Activated T-cell treated with anti-CD3 and anti-CD28 coated beads, Interleukin-2, amount 50 U/mL, for 1 hour (primary cell): ENCODE data around the gene COQ5.
"Not testable (repeated sequence)": the region's sequence is repeated elsewhere in the genome, so short reads cannot be mapped to it uniquely, and the experiment has no call there.

ENCODE experiments used
- DNase-seq: peaks from one replicate; pipeline ENCODE4 v3.0.0-alpha.2; 2020

Gene COQ5

DNA sequence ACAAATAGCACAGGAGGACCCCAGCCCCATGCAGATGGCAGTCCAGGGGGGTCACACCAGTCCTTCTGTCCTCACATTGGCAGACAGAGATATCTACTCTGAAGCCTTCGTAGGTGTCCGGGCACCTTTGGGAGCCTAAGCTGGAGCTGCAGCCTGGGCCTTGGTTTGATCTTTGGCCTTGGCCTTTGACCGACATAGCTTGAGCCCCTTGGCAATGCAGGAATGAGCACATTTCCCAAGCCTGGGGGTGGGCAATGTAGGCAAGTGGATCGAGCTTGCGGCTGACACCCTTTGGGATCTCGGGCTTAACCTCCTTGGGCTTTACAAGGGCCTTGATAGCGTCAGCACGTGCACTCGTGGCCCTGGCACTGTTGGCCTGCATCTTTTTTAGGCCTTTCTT, 6.4 kb downstream of the COQ5 start:
- DNase-seq = no peak

DNA sequence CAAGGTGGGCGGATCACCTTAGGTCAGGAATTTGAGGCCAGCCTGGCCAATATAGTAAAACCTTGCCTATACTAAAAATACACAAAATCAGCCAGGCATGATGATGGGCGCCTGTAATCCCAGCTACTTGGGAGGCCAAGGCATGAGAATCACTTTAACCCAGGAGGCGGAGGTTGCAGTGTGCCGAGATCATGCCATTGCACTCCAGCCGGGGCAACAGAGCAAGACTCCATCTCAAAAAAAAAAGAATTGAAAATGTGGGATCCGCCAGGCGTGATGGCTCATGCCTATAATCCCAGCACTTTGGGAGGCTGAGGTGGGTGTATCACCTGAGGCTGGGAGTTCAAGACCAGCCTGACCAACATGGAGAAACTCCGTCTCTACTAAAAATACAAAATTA, 9.6 kb downstream of the COQ5 start:
- not testable (repeated sequence) for DNase-seq

DNA sequence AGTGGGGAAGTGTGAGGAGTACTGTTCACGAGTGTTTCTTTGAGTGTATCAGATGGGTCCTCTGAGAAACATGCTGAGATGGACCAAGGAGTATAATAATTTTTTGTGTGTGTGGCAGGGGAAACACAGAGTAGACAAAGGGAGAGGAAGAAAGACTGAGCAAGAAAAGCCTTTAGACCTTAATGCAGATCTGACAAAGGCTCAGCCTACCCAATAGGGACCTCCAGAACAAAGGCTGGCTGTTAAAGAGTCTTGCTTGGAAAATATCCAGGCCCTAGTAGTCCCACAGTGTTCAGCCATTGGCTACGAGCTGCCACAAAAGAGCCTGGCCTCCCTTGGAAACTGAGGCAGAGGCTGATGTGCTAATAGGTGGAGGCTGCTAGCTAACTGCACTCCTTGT, 13.5 kb downstream of the COQ5 start:
- no peak for DNase-seq

DNA sequence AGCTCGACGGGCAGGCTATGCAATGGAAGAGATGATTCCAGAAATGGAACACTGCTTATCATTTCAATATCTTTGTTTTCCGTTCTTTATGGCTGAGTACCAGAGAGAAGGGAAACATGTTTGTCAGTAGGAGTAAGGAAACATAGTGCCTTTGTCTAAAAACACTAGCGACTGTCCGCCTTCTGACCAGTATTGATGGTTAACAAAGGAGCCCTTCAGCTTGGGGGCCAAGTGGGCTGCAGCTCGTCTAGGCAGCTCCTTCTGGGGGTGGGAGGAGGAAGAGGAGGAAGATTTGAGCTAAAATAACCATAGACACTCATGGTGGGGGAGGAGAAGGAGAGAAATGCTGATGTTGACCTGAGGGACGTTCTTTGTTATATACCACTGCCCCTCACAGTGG, 15.0 kb downstream of the COQ5 start:
- DNase-seq = no peak

DNA sequence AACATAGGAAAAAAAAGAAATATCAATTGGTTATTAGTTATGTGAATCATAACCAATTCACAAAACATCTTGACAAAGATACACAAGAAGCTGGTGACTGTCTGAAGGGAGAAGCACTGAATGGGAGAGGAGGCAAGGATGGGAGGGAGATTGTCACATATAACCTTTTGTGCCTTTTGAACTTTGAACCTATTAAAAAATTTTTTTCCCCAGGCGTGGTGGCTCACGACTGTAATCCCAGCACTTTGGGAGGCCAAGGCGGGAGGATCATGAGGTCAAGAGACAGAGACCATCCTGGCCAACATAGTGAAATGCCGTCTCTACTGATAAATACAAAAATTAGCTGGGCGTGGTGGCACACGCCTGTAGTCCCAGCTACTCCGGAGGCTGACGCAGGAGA, 20.4 kb downstream of the COQ5 start:
- no peak for DNase-seq

DNA sequence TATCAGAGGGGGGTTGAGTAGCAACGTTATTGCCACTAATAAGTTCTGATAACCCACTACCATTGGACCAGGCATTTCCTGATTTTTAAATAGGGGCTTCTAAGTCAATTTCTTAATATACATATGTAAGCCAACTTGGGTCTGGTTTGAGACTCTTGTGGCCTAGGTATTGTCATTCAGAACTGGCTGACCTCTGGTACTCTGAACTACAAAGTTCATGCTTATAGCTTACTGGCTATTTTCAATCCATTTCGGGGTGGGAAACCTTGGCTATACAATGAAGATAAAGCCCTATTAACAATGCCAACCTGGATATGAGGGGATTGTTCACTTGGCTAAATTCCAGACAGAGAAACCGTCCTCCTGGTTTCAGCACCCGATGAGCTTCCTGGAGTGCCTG, 24.4 kb downstream of the COQ5 start:
- DNase-seq = no peak

DNA sequence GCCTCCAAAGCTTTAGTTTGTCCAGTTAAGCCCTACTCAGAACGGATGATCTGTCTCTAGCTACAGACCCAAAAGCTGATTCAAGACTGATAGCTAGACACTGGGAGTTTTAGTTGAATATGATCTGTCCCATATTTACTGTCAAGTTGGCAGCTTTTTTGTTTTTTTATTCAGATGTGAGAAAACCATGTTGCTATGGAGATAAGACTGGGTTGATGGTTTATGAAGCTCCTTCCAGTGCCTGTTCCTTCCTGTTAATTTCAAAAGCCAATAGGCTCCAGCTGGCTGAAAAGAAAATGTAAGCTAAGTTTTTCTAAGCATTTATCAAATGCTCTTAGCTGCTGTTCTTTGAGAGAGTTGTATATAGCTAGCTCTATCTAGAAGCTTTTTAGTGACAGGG, 28.4 kb downstream of the COQ5 start:
- DNase-seq = no peak

DNA sequence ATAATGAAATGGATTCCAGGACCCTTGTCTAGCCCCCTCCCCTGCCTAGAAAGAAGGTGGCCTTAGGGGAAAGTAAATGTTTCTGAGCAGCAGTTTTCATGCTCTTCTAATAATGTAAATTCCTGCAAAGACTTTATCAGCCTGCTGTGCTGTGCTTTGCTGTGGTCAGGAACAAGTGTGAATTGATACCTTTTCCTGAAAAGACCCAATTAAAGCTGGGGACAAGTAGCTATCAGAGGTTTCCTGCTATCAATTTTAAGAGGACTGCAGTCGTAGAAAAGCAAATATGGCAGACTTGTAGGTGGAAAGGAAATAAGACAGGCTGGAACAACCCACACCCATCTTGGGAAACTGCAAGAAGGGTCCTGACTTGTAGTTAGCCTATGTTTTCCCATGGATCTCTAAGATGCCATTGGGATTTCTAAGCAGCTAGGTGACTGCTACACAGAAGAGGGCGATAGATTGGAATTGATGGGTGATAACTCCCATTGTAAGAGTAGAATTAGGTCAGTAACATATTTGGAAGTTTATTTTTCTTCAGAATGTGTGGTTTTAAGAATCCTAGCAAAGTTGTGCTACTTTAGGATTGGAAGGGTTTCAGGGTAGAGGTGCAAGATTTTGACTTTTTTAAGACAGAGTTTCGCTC, 30.0 kb downstream of the COQ5 start:
- no peak for DNase-seq

DNA sequence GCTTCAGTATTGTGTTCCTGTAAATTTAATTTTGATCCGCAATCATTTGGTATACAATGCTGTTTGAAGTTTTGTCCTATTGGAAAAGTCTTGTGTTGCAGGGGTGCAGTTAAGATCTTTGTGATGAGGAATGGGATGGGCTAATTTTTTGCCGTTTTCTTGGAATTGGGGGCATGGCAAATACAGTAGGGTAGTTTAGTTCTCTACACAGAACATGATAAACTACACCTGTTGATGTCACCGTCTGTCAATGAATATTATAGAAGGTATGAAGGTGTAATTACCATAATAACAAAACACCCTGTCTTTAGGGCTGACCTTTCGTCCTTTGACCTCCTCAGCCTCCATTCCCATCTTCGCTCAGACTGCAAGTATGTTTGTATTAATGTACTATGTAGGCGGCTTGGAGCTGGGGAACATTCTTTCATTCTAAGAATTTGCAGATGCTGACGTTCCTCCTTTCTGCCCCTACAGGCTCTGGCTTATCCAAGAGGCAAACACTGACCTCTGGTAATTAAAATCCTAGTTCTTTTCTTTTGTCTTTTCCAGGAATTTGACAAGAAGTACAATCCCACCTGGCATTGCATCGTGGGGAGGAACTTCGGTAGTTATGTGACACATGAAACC, 31.3 kb downstream of the COQ5 start:
- no peak for DNase-seq

DNA sequence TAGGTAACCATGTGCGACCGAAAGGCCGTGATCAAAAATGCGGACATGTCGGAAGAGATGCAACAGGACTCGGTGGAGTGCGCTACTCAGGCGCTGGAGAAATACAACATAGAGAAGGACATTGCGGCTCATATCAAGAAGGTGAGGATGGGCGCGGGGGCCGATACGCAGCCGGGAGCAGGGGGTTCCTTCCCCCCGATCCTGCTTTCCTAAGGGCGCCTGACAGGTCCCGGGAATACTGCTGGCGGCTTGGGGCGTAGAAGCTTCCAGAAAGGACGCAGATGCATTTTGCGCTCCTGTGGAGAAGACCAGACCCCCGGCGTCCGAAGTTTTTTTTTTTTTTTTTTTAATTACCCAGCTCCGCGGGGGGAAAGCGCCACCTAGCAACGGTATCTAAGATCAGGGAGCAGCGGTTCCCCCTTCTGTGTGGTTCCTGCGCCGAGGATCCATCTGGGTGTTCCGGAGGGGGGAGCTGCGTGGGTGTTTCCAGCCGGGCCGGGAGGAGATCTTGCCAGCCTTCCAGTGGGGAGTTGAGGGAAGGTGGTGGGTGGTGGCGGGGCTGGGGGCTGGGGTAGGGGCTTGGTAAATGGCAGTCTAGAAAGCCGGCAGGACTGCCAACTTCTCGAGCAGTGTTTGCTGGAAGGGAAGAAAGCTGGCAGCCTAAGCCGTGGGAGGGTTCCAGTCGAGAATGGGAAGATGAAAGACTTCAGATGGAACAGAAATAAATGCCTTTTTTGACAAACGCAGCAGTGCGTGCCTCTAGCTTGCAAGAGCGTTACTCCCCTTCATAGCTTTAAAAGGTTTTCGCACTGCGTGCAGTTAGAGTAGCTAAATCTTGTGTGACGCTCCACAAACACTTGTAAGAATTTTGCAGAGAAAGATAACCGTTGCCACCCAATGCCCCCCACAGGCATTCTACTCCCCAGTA, 32.3 kb downstream of the COQ5 start:
- no peak for DNase-seq

DNA sequence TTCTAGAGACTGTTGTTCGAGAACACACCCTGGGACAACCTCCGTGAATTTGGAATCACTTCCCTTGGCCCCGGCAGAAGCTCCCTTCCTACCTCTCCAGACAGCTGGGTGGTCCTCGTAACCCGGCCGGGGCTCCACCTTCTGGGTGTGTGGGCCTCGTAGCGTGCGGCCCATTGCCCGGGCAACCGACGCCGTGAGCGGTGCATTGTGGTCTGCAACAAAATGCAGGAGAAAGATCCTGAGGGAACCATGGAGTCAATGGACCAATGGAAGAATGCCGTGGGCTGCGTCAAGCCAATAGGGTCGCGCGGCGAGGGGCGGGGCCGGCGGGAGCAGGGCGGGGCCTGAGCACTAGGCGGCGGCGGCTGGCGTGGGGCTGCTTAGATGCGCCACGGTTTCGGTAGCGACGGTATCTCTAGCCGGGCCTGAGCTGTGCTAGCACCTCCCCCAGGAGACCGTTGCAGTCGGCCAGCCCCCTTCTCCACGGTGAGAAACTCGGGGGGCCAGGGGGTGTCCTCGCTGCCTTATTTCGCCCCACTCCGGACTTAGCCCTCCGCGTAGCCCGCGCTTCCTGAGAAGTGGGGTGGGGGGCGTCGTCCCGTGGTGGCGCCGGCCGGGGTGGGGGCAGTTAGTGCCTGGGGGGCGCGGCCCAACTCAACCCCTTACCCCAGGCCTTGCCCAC, 33.1 kb downstream of the COQ5 start, which contains the start of gene DYNLL1:
Gene DYNLL1 (plus strand): TSS at position 383 of the 682 bp plus-strand sequence. CDS start 309 bp downstream, outside the sequence.
- peak; percentile 99 for DNase-seq

DNA sequence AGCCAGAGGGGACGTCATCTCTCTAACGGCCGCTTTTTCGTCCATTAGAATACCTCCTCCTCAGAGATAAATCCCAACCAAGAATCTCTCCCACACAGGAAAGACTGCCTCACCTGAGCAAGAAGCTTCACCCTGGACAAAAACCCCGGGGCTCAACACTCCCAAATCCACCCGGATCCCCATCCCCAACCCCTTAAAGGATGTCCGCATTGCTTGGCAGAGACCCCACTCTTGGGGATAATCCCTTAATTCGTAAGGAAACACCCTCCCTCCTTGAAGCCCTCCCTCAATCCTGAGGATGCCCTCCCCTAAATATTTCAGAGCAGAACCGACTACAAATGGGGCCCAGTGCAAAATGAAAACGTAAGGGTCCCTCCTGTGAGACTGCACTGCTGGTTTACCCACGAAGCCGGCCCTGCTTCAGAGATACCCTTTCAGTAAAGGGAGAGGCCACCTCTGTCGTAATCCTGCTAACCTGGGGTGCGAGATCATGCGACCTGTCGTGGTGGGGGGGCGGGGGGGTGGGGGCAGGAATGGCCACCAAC, 33.7 kb downstream of the COQ5 start:
- no peak for DNase-seq

DNA sequence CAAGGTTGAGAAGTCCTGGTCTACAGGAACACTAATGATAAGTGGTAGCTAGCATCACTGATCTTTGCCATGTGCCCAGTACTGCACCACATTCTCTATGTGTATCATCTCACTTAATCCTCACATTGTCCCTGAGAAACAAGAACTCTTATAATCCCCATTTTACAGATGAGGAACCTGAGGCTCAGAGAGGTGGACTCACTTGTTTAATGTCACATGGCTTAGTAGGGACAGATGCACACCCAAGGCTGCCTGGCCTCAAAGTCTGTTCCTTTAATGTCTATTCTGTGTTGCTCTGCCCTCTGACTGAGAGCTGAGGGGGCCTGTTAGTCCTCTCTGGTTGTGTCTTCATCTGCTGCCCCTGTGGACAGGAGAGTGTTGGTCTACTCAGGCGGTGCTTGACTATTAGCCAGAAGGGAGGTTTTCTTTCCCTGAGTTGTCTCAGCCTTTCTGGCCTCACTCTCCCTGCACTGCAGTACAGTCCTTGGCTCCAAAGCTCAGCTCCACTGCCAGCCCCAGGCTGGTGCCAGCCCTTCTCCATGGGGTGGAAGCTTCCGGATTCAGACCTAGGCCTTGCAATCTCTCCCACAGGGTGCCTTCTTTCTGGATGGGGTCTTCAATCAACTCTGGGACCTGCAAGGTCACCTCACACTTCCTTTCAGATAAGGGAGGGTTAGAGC, 38.0 kb downstream of the COQ5 start:
- DNase-seq = no peak

DNA sequence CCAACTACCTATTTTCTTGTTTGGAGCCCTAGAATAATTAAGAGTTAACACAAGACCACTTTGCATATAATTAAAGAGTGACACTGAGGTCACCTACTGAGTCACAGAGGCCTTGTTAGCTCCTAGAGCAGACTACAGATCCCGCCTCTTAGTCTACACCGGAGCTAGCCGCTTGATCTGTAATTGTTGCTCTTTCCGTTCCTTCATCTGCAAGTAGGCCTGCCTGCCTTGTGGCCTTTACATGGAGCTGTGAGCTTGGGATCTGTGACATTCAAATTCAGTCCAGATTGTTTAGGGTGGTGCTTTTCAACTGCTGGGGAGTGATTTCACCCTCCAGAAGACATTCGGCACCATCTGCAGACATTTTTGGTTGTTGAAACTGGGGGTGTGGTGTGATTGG, 38.6 kb downstream of the COQ5 start:
- no peak for DNase-seq

DNA sequence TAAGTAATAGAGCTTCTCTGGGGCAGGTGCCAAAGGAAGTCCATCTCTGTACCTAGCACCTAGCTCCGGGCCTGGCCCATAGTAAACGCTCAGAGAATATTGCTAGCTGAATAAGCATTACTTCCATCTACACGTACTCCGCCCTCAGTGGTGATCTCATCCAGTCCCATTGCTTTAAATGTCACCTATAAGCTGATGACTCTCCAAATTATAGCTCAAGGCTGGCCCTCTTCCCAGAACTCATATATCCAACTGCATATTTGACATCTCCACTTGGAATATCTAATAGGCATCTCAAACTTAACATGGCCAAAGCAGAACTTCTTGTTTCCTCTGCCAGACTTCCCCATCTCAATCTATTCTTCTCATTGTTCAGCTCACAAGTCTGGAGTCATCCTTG, 39.9 kb downstream of the COQ5 start:
- DNase-seq = no peak

DNA sequence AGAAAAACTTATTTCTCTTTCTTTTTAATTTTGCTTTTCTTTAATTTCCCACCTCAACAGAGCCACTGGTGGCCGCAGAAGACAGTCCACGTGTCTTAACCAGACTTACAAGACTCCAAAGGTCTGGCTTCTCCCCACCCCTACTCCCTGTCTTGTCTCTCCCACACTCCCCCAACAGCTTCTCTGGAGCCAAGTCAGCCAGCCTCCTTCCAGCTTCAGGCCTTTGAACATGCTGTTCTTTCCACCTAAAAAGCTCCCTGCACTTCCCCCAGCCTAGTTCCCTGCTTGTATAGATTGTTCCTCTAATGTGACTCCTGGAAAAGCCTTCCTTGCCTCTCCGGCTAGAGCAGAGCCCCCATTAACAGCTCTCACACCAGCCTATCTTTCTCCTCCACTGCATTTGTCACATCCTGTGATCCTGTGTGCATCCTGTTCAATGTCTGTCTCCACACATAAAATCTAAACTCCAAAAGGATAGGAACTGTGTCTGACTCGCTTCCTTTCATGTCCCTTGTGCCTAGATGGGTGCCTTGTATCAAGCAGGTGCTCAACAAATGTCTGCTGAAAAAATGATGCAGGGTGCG, 40.8 kb downstream of the COQ5 start:
- DNase-seq = no peak

DNA sequence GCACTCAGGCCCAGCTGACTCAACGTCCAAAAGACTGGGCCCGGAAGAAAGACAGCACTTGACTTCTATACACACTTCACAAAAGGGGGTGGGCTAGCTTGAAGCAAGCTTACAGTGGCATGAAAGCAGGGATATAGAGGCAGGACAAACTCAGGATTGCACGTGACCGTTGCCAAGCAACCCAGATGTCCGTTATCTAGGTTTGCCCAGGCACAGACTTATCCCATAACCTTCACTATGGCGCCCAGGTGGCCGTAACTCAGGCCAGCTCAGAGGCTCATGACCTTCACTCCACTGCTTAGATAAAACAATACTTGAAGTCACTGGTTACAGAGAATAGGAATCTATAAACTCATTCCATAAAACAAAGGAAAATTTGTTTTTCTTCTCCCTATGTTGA, 41.4 kb downstream of the COQ5 start:
- DNase-seq = not testable (repeated sequence)

DNA sequence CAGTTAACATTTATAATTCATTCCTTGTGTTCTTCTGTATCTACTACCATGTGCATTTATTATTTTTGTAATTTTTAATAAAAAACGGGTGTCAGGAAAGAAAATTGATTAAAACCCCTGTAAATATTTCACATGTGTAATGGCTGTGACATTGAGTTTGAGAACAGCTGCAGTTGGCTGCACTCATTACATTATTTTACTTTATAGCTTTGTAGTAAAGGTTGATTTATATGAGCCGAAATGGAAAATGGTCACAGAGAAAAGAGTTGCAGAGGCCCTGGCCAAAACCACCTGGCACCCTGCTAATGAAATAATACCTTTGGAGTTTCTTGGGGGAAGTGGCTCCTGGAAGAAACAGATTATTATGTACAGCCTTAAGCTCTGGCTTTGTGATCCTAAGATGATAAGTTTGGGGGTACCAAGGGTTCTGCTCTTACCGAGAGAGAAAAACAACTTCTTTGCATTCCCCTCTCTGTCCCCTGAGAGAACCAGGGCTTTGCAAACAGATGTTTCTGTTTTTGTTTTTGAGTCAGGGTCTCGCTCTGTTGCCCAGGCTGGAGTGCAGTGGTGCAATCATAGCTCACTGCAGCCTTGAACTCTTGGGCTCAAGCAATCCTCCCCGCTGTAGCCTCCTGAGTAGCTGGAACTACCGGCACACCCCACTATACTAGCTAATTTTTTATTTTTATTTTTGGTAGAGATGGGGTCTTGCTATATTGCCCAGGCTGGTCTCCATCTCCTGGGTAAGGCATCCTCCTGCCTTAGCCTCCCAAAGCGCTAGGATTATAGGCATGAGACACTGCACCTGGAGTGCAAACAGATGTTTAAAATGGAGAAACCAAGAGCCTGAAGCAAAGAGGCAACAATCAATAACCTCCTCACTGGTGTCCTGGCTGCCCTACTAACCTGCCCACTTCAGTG, 42.7 kb downstream of the COQ5 start:
- DNase-seq = no peak

DNA sequence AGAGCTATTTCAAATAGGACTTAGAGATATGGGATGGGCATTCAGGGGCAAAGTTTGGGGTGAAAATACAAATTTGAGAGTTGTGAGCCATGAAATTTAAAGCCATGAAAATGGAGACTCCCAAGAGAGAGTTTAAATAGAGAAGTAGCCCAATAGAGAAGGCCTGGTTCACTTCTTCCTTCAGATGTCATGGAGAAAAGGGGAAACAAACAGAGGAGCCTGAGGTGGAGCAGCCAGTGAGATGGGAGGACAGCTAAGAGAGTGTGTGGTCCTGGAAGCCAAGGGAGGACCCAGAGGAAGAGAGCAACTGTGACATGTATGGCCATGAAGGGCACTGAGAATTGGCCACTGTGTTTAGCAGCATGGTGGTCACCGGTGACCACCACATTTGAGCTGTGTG, 45.3 kb downstream of the COQ5 start:
- no peak for DNase-seq

DNA sequence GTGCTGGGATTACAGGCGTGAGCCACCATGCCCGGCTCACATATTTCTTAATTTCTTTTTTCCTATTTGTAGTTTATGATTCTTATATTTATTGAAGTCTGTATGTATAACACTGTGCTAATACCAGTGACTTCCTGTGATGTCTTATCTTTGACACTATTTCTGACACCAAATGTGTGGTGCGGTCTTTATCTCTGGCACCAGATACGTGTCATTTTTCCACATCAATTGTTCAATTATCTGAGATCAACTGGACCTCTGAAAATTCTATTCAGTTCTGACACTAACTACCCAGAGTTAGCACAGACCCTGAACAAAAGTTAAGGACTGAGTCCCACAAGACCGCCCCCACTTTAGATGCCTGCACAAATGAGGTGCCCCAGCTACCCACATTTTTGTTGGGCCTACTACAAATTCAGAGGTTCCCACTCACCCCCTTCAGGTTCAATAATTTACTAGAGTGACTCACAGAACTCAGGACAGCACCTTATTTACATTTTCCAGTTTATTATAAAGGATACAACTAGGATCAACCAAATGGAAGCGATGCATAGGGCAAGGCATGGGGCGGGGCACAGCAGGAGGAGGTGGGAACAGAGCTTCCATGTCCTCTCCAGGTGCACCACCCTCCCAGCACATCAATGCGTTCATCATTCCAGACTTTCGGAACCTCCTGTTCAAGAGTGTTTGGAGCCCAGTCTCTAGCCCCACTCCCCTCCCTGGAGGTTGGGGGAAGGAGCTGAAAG, 47.8 kb downstream of the COQ5 start:
- no peak for DNase-seq
